Adipocyte (in vitro differentiated cells): ENCODE results near the gene USF1.

ENCODE experiments used
- DNase-seq: peaks from one replicate; pipeline ENCODE4 v3.0.0-alpha.2; 2015; ENCODE audit warnings: low read depth
- H3K27me3 ChIP-seq: replicated peaks from 2 replicates; pipeline ENCODE4 v1.7.0; 2013; ENCODE audit warnings: mild to moderate bottlenecking, low read length, moderate library complexity; ENCODE audit not compliant: control insufficient read depth, insufficient read depth
- H3K36me3 ChIP-seq: 2 replicates; pipeline ENCODE4 v1.7.0; 2013; ENCODE audit warnings: low read length, mild to moderate bottlenecking, moderate library complexity; ENCODE audit not compliant: control insufficient read depth, insufficient read depth, severe bottlenecking
- H3K4me1 ChIP-seq: 2 replicates; pipeline ENCODE4 v1.7.0; 2013; ENCODE audit warnings: mild to moderate bottlenecking, low read length, moderate library complexity; ENCODE audit not compliant: control insufficient read depth, insufficient read depth
- H3K4me3 ChIP-seq: 2 replicates; pipeline ENCODE4 v1.7.0; 2013; ENCODE audit warnings: mild to moderate bottlenecking, low read length, moderate library complexity
- H3K9ac ChIP-seq: 2 replicates; pipeline ENCODE4 v1.7.0; 2013; ENCODE audit warnings: mild to moderate bottlenecking, low read length, moderate library complexity
- H3K9me3 ChIP-seq: 2 replicates; pipeline ENCODE4 v1.7.0; 2013; ENCODE audit warnings: mild to moderate bottlenecking, low read length, moderate library complexity; ENCODE audit not compliant: control insufficient read depth

USF1 gene, protein sequence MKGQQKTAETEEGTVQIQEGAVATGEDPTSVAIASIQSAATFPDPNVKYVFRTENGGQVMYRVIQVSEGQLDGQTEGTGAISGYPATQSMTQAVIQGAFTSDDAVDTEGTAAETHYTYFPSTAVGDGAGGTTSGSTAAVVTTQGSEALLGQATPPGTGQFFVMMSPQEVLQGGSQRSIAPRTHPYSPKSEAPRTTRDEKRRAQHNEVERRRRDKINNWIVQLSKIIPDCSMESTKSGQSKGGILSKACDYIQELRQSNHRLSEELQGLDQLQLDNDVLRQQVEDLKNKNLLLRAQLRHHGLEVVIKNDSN

DNA sequence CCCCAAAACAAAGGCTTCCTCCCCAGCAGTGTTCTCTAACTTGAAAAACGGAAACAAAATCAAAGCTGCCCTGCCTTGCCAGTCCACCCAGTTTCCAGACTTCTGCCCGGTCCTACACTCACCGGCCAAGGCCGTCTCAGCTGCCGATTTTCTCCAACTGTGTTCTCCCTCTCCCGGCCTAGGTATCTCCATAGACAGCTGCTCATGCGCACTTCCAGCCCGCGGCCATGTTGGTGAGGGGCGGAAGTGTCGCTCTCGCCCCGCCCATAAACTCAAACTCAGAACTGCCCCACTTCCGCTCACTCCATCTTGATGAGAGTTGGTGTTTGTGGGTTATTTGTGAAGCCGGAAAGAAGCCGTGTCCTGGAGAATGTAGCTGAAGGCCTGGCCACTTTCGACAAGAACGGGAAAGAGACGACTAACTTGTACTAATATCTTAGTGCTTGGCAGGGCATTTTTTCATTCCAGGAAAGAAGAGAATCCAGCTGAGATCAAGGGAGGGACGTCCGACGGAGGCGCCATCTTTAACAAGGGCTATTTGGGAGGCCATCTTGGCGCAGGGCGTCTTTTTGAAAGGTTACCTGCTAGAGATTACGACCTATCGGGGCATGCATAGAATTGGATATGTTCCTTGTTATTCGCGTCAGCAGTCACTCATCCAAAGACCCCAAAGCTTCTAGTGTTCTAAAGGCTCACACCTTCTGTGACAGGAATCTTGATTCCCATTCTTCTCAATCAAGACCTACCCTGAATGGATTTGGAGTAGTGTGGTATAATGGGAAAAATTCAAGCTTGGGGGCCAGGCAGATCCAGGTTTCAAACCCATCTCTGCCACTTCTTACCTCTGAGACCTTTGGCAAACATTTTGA, at the start of gene USF1:
USF1 (minus strand) TSS at position 242 of the 869 bp plus-strand sequence. CDS start 2,702 bp downstream, outside the sequence.
- Histone ChIP-seq H3K36me3 (peaks cover 20% of the 10 kb centered on the region), H3K9ac (peak within 1 kb of the TSS; percentile 98), H3K4me3 (peak within 1 kb of the TSS; percentile 96), H3K9me3 (peaks cover 18% of the 10 kb centered on the region), H3K4me1 (peaks cover 14% of the 10 kb centered on the region), H3K27me3 (no peaks in the 10 kb centered on the region)
- DNase-seq, result peak; percentile 98

DNA sequence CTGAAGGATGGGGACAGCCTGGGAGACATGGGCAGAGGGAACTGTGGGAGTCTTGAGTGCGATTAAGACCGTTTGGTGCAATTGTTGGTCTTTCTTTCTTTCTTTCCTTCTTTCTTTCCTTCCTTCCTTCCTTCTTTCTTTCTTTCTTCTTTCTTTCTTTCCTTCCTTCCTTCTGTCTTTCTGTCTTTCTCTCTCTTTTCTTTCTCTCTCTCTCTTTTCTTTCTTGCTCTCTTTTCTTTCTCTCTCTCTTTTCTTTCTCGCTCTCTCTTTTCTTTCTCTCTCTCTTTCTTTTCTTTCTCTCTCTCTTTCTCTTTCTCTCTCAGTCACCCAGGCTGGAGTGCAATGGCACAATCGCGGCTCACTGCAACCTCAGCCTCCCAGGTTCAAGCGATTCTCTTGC, 49.5 kb upstream of the USF1 start:
- peaks cover 11% of the 10 kb centered on the region for H3K36me3 ChIP-seq
- H3K9ac ChIP-seq, result no peak overlapping the region
- H3K27me3 ChIP-seq, result no peaks in the 10 kb centered on the region
- no peaks in the 10 kb centered on the region for H3K9me3 ChIP-seq
- no peak for DNase-seq
- H3K4me3 ChIP-seq, result no peak overlapping the region
- peaks cover 41% of the 10 kb centered on the region for H3K4me1 ChIP-seq

DNA sequence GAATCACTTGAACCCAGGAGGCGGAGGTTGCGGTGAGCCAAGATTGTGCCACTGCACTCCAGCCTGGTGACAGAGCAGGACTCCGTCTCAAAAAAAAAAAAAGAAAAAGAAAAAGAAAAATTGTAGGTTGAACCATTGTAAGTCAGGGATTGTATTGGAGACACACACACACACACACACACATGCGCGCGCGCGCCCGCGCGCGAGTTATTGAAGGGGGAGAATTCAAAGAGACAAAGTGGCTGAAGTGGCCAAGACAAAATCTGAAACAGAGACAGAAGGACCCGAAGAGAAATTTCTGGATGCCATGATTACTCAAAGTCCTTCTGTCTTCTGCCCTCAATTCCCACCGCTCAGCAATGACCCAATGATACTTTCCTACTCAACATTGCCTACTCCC, 48.7 kb upstream of the USF1 start:
- DNase-seq, result no peak

DNA sequence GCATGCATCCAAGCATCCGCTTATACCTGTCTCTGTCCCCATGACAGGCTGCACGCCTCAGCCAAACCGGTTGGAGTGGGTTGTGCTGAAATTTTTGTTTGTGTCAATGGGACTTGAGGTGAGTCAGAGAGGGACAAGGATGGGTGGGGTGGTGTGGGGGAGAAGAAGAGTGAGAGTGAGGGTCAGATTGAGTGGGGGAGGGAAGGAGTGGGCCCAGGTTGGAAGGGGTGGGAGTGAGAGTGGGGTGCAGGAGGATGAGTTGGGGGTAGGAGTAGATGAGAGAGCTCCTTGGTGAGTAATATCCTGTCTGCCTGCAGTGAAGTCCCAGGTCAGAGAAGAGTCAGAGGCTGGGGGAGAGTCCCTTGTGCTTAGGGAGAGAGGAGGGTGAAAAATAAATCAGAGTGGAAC, 46.8 kb upstream of the USF1 start:
- H3K9me3 ChIP-seq, result no peaks in the 10 kb centered on the region
- no peaks in the 10 kb centered on the region for H3K36me3 ChIP-seq
- no peak overlapping the region for H3K4me3 ChIP-seq
- DNase-seq, result no peak
- no peak overlapping the region for H3K9ac ChIP-seq
- H3K27me3 ChIP-seq, result no peaks in the 10 kb centered on the region
- H3K4me1 ChIP-seq, result peaks cover 22% of the 10 kb centered on the region

More for the DNA sequence above, 48.7 kb upstream of the USF1 start:
- H3K4me1 ChIP-seq, result peaks cover 36% of the 10 kb centered on the region
- no peaks in the 10 kb centered on the region for H3K9me3 ChIP-seq
- no peak overlapping the region for H3K4me3 ChIP-seq
- H3K27me3 ChIP-seq, result no peaks in the 10 kb centered on the region
- peaks cover 4% of the 10 kb centered on the region for H3K36me3 ChIP-seq
- H3K9ac ChIP-seq, result no peak overlapping the region

DNA sequence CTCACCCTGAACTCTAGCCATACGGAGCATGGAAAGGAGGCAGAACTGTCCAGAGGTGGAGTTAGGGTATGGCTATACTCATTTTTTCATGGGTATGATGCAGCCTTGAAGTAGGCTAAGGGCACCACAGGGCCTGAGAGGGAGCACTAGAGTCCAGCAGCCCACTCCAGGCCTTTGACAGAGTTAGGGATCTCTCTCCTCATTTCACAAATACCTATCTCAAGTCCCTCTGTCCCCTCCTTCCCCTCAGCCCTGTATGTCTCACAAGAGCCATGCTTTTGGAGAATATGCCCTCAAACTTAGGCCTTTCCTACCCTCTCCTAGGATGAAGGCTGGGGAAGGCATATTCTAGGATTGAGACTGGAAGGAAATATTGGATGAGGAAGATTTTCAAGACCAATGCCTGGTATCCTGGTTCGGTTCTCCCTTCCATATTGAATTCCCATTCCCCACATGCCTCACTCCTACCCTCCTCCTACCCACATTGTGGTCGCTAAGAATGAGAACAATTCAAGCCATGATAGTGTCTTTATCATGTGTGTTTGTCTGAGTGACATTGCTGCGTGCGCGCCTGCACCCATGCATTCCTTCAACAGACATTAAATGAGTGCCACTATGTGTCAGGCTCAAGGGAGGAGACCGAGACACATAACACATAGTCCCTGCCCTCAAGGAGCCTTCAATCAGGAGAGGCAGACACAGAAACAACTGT, 46.2 kb upstream of the USF1 start:
- Histone ChIP-seq H3K9ac (no peak overlapping the region), H3K9me3 (no peaks in the 10 kb centered on the region), H3K4me3 (no peak overlapping the region), H3K36me3 (no peaks in the 10 kb centered on the region), H3K4me1 (peaks cover 16% of the 10 kb centered on the region), H3K27me3 (no peaks in the 10 kb centered on the region)
- DNase-seq, result no peak

DNA sequence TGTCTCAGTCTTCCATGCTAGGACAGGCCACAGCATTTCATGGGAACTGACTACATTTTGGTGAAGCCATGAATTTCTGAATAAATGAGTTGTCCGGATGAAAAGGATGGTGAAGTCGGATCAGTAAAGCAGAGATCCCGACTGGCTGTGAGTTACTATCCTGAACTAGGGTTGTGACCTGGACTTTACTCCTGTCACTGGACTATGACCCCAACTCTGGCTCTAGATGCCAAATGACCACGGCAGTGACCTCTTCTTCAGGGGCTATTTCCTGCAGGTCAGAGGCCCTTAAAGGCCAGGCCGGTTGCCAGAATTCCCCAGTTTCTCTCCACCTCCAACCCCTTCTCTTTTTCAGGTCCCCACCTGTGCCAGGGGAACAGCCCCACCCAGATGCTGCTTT, 45.3 kb upstream of the USF1 start:
- peaks cover 8% of the 10 kb centered on the region for H3K4me1 ChIP-seq
- no peaks in the 10 kb centered on the region for H3K36me3 ChIP-seq
- H3K9me3 ChIP-seq, result no peaks in the 10 kb centered on the region
- no peak overlapping the region for H3K9ac ChIP-seq
- DNase-seq, result no peak
- no peaks in the 10 kb centered on the region for H3K27me3 ChIP-seq
- H3K4me3 ChIP-seq, result no peak overlapping the region

DNA sequence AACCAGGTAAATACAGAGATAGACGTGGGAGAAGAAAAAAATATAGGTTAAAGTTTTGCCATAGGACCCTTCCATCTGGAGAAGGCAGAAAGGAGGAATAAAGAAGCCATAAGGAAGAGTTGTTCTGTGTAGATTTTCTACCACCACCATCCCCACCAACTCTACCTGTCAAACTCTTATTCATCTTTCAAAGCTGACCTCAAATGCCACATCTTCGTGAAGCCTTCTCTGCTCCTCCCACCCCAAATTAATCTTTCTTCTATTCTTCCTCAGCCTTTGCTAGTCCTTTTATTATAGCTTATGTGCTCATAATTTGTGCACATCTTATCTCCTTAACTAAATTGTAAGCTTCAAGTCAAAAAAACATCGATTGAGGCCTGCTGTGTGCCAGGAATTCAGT, 44.8 kb upstream of the USF1 start:
- Histone ChIP-seq H3K9ac (no peak overlapping the region), H3K4me3 (no peak overlapping the region), H3K36me3 (no peaks in the 10 kb centered on the region), H3K9me3 (no peaks in the 10 kb centered on the region), H3K27me3 (no peaks in the 10 kb centered on the region), H3K4me1 (peaks cover 4% of the 10 kb centered on the region)
- no peak for DNase-seq

DNA sequence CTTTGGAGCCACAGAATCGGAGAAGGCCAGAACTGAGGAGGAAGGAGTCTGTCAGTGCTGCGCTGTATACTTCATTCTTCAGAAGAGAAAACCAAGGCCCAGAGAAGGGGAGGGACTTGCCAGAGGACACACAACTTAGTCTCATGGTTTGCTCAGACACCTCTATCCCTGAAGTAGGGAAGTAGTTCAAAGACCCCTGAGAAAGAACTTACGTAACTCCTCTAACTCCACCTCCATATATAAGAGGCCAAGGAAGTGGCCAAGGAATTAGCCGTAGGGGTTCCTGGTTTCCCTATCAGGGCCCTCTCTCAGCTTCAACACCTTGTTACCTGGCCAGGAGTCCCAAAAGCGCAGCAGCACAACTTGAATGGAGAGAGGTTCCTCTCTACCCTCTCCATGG, 44.2 kb upstream of the USF1 start:
- Histone ChIP-seq H3K4me3 (no peak overlapping the region), H3K9me3 (no peaks in the 10 kb centered on the region), H3K4me1 (peaks cover 9% of the 10 kb centered on the region), H3K9ac (no peak overlapping the region), H3K36me3 (no peaks in the 10 kb centered on the region), H3K27me3 (no peaks in the 10 kb centered on the region)
- DNase-seq, result no peak

DNA sequence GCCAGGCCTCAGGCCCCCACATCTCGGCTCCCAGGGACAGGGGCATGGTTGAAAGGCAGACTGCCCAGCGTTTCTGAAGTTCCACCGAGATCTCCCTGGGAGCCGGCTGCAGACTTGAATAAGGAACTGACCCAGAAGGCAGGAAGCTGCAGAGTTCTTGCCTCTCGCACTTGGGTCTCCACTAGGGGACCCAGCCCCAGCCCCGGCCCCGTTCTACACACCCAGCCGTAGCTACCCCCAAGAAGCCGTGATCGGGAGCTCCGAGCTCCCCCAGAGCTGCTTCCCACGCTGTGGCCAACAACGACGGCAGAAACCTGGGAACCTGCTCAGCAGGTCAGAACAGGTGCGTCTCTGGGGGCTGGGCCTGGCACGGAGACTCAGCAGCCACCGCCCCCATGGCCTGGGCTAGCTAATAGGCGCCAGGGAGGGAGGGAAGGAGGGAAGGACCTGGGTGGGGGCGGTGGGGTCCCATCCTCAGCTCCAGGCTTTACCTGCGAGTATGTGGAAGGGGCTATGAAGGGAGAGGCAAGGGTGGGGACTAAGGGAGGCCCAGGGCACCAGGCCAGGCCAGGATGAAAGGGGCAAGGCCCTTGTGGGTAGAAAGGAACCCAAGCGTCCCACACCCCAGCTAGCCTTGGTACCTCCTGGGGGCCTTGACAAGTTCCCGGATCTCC, 43.6 kb upstream of the USF1 start, which contains the start of gene NECTIN4:
NECTIN4 (minus strand) TSS at position 308 of the 674 bp plus-strand sequence; CDS start at position 46, 262 bp downstream.
- H3K4me3 ChIP-seq, result no peak within 1 kb of the TSS
- H3K36me3 ChIP-seq, result no peaks in the 10 kb centered on the region
- no peaks in the 10 kb centered on the region for H3K27me3 ChIP-seq
- DNase-seq, result no peak
- no peaks in the 10 kb centered on the region for H3K9me3 ChIP-seq
- H3K4me1 ChIP-seq, result peaks cover 10% of the 10 kb centered on the region
- no peak within 1 kb of the TSS for H3K9ac ChIP-seq

DNA sequence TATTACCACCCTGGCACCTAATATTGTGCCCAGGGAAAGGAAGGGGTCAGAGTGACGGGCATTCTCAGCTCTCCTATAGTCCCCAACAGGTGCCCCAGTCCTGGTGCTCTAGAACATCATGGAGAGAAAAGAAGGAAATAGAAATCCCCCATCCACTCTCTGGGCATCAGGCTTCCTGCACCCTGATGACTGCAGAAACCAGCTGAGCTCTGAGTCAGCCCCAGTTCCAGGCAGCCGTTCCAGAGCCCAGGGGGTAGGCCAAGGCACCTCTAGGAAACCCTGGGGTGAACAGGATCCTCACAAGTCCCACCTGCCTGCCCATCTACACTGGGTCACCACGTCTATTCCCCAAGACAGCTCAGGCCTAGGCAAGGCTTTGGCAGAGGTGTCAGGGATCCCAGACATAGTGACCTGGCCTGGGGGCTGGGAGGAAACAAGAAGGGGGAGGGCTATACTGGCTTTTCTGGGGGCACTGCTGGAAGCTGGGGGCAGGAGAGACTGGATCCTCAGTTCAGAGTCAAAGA, 42.9 kb upstream of the USF1 start:
- Histone ChIP-seq H3K4me1 (peaks cover 18% of the 10 kb centered on the region), H3K36me3 (no peaks in the 10 kb centered on the region), H3K9ac (no peak overlapping the region), H3K9me3 (no peaks in the 10 kb centered on the region), H3K27me3 (no peaks in the 10 kb centered on the region), H3K4me3 (no peak overlapping the region)
- DNase-seq, result no peak
